WERI-Rb-1 (cell line): ENCODE results near the gene SH2D1B.

Source experiments
- DNase-seq: peaks from one replicate; pipeline ENCODE4 v3.0.0-alpha.2; 2020
- H3K27ac ChIP-seq: fragments of 250-450 bp; sonication (Bioruptor Pico); 2 replicates; pipeline ENCODE4 v1.5.1; 2020; ENCODE audit warnings: mild to moderate bottlenecking, moderate library complexity
- H3K27me3 ChIP-seq: fragments of 250-450 bp; sonication (Bioruptor Pico); 2 replicates; pipeline ENCODE4 v1.5.1; 2021; ENCODE audit warnings: mild to moderate bottlenecking, low read depth, moderate library complexity; ENCODE audit not compliant: insufficient read depth, severe bottlenecking
- H3K36me3 ChIP-seq: fragments of 250-450 bp; sonication (Bioruptor Pico); 2 replicates; pipeline ENCODE4 v1.5.1; 2020; ENCODE audit warnings: mild to moderate bottlenecking, moderate library complexity
- H3K4me3 ChIP-seq: 2 replicates; pipeline ENCODE4 v1.5.1; 2011; ENCODE audit warnings: low read depth, mild to moderate bottlenecking, control low read depth, low read length
- H3K9me3 ChIP-seq: fragments of 250-450 bp; sonication (Bioruptor Pico); 2 replicates; pipeline ENCODE4 v1.5.1; 2021; ENCODE audit warnings: mild to moderate bottlenecking, moderate library complexity; ENCODE audit not compliant: severe bottlenecking
- CTCF ChIP-seq: IDR thresholded peaks from 2 replicates; pipeline ENCODE4 v1.5.1; 2011; ENCODE audit warnings: low read depth, mild to moderate bottlenecking, control low read depth, inconsistent platforms, low read length

SH2D1B gene

GRCh38 chr1:162370721-162371120, 41.2 kb downstream of the SH2D1B start:
- Histone ChIP-seq H3K36me3 (peaks cover 22% of the 10 kb centered on the region), H3K4me3 (no peak overlapping the region), H3K9me3 (no peaks in the 10 kb centered on the region), H3K27me3 (no peaks in the 10 kb centered on the region), H3K27ac (no peak overlapping the region)
- no peak for TF ChIP-seq CTCF
- DNase-seq: no peak

GRCh38 chr1:162370161-162370560, 41.8 kb downstream of the SH2D1B start:
- no peak for TF ChIP-seq CTCF
- Histone ChIP-seq H3K27me3 (no peaks in the 10 kb centered on the region), H3K9me3 (no peaks in the 10 kb centered on the region), H3K36me3 (peaks cover 22% of the 10 kb centered on the region), H3K27ac (no peak overlapping the region), H3K4me3 (no peak overlapping the region)
- no peak for DNase-seq

- Histone ChIP-seq H3K36me3 (peaks cover 21% of the 10 kb centered on the region), H3K4me3 (no peak overlapping the region), H3K9me3 (no peaks in the 10 kb centered on the region), H3K27me3 (no peaks in the 10 kb centered on the region), H3K27ac (no peak overlapping the region)
- no peak for DNase-seq
- no peak for TF ChIP-seq CTCF
Observed at GRCh38 chr1:162369571-162369970, 42.4 kb downstream of the SH2D1B start.

- Histone ChIP-seq H3K4me3 (no peak overlapping the region), H3K9me3 (no peaks in the 10 kb centered on the region), H3K36me3 (peaks cover 16% of the 10 kb centered on the region), H3K27me3 (no peaks in the 10 kb centered on the region), H3K27ac (no peak overlapping the region)
- TF ChIP-seq CTCF: no peak
- DNase-seq: peak; percentile 69
Observed at GRCh38 chr1:162368451-162368850, 43.5 kb downstream of the SH2D1B start.

- Histone ChIP-seq H3K27me3 (no peaks in the 10 kb centered on the region), H3K27ac (no peak overlapping the region), H3K36me3 (peaks cover 21% of the 10 kb centered on the region), H3K9me3 (no peaks in the 10 kb centered on the region), H3K4me3 (no peak overlapping the region)
- no peak for DNase-seq
- no peak for TF ChIP-seq CTCF
Observed at GRCh38 chr1:162367772-162368171, 44.2 kb downstream of the SH2D1B start.

- DNase-seq: no peak
- H3K36me3 ChIP-seq: peaks cover 24% of the 10 kb centered on the region
- TF ChIP-seq CTCF: no peak
- H3K27me3 ChIP-seq: no peaks in the 10 kb centered on the region
- no peak overlapping the region for H3K4me3 ChIP-seq
- no peak overlapping the region for H3K27ac ChIP-seq
- H3K9me3 ChIP-seq: no peaks in the 10 kb centered on the region
Observed at GRCh38 chr1:162367073-162367472, 44.9 kb downstream of the SH2D1B start.
